ENCODE data around the gene PPP1R1C.

The PPP1R1C gene

DNA sequence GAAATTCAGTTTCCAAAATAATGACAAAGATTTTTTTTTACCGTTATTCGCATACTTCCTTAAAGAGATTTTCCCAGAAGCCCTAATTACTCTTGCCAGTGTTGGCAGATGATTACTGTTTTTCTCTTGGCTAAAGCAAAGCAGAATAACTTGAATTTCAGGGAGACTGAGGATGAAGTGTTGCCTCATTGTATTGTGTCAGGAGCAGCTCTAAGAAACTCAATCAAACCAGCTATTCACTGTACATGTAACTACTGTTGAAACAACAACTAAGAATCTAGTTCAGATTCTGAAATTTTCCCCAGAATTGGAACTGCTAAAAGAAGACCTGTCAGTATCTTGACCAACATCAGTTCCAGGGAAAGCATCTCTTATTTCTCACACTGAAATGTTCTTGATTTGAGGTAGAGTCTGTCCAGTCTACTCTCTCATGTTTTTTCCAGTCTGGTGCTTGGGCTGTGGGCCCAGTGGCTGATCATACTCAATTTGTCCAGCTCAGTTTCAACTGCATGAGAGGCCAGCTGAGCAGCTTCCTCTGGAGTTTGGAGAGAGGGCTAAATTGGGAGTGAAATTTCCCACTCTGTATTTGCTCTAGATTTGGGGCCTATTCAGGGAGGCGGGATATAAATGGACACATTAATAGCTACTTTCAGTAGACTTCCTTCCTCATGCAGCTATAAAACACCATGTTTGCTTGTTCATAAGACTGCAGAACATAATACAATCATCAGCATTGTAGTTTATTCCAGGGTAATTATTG, 78.5 kb downstream of the PPP1R1C start:
- no peak for ATAC-seq

DNA sequence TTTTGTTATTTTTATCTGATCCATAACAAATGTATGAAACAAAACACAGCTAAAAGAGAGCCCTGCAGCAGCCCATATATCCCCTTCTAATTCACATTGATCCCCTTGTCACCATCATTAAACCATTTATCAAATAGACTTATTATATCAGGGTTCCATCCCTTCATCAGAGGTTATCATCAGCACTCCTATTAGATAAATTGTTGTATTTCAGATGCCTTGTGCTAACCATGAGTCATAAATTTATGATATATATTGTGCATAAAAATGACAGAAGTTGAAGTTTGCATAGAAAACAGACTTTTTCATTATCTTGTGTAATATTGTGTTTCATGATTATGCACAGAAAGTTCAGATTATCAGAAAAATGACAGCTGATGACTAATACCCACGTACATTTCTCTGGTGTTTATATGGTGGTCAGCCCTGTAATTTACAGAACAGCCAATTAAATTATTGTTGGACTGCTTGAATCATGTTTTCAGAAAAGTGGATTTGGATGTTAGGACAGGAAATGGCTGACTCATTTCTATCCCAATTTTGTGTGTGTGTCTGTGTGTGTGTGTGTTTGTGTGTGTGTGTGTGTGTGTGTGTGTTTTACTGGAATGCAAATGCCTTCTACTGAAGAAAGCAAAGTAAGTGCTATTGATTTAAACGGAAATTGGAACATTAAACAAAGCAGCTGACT, 80.9 kb downstream of the PPP1R1C start:
- no peak for ATAC-seq

DNA sequence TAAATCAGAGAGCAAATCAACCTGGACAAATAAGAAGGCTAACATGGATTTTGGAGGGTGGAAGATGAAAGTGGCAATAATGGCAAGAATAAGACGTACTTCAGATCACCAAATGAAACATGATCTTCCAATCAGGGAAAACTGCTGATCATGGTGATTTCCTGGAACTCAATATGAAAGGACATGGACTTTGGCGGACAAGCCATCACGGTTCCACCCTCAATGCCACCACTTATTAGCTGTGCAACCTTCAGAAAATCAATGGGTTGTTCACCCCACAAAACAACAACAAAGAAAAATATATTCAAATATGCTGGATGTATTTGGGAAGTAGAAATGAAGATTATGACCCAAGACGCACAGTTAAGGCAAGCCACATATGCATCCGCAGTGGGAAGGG, 81.7 kb downstream of the PPP1R1C start:
- no peak for ATAC-seq

DNA sequence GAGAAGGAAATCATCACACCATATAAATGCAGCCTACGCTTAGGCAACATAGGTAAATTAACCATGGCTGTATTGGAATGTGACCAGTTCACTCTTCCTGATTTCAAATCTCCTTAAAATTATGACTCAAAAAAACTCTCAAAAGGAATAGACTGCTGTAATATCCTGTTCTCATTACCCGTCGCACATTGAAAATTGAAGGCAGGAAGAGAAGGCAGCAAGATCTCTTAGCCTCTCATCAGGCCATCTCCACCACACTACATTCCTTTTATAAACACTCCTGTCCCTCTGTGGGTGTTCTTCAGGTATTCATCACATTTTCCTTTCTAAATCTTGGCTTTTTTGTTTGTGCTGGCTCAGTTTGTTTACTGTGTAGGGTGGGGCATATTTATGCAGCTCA, 83.2 kb downstream of the PPP1R1C start:
- ATAC-seq: no peak

DNA sequence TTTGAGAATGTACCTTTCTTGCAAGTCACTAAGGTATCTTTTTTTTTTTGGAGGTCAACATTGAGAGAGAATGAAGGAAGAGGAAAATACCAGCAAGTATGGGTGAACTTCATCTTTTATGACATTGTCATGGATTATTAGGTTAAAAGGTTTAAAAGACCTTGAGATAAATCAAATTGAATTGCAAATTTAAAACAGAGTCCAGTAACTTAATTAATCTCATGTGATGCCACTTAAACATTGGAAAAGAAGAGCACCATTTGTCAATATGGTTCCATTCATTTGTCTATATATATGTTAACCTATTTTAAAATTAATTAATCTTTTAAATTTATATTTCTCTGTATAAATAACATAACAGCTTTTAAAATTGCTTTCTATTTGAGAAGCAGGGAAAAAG, 83.8 kb downstream of the PPP1R1C start:
- no peak for ATAC-seq

DNA sequence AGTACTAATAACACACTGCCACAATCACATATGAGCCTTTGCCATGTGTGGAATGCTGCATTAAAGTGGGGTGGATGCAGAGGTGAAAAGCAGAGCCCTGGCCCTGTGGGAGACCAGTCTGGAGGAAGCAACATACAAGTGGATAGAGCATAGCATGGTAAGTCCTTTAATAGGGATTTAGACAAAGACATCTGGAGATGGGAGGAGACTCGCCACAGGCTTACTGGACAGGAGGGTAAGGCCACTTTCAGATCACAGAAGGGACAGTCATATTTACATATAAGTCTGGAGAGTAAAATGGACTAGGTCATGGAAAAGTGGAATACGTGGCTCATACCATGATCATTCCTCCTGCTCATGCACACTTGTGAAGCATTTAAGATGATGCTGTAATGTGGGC, 84.3 kb downstream of the PPP1R1C start:
- no peak for ATAC-seq

DNA sequence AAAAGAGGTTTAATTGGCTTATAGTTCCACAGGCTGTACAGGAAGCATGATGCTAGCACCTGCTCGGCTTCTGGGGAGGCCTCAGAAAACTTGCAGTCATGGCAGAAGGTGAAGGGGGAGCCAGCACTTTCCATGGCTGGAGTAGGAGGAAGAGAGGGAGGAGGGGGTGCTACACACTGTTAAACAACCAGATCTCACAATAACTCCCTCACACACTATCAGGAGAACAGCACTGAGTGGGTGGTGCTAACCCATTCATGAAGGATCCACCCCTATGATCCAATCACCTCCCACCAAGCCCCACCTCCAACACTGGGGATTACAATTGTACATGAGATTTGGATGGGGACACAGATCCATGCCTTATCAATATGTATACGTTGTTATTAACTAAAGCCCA, 85.1 kb downstream of the PPP1R1C start:
- no peak for ATAC-seq

DNA sequence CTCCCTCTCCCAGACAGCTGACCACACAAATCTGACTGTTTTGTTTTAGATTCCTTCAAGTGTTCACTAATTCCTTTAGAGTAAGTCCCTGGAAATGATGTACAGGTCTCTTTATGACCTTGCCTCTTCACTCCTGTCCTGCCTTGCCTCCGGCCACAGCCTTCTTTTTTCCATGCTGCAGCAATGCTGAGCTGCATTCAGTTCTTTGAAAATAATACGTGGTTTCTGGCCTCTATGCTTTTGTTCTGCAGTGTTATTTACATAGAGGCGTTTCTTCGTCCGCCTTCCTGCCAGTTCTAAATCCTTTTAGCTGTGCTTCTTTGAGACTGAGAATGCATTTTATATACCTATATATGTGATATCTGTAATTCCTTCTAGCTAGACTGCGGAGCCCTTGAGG, 87.2 kb downstream of the PPP1R1C start:
- no peak for ATAC-seq

DNA sequence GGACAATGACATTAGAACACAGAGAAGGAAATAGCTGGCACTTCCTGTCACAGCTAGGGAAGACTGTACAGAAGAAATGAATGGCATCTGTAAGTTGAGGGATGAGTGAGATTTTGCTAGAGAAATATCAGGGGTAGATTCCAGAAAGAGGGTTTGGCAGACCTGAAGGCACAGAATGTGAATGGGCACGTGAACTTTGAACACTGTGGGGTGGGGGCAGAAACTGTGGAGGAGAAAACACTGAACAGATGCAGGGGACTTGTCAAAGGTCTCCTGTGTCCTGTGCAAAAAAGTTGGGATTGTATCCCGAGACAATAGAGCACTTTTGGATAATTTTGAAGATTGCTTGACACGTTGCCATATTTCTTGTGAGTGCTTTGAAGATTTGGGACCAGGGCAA, 88.0 kb downstream of the PPP1R1C start:
- ATAC-seq: no peak

DNA sequence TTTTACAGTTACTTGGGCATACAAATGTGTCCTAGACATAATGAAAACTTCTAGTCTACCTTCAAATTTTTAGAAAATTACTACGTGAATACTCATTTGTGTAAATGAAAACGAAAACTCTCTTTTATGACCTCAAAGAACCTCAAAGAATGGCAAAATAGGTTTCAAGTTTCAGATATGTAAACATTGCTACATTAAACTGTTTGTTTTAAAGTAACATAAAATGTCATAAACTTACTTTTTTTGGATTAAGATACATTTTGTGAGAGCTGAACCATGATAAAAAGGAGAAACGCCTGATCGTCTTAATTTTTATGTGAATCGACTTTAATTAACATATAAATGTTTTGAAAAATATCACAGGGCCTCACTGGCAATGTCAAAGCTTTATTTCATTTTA, 91.4 kb downstream of the PPP1R1C start:
- no peak for ATAC-seq

DNA sequence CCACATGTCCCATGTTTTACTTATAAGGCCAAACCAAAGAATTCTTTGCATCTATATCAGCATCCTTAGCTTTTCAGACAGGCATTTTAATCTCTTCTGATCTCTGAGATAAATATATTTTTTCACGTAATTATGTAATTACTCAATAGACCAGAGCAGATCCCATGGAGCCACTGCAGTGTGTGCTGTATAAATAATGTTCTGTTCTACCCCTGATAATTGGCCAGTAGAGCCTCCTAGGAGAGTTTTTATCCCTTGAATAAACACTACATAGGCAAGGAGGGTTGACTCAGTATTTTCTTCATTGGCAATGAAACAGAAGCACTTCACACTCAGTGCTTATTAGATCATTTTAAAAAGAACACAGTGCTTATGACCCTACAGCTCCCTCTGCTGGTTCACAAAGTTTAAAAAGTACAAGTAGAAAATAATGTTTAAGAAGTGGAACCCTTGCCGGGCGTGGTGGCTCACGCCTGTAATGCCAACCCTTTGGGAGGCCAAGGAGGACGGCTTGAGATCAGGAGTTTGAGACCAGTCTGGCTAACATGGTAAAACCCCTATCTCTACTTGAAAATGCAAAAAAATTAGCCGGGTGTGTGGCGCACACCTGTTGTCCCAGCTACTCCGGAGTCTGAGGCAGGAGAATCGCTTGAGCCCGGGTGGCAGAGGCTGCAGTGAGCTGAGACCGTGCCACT, 91.9 kb downstream of the PPP1R1C start:
- ATAC-seq: no peak

DNA sequence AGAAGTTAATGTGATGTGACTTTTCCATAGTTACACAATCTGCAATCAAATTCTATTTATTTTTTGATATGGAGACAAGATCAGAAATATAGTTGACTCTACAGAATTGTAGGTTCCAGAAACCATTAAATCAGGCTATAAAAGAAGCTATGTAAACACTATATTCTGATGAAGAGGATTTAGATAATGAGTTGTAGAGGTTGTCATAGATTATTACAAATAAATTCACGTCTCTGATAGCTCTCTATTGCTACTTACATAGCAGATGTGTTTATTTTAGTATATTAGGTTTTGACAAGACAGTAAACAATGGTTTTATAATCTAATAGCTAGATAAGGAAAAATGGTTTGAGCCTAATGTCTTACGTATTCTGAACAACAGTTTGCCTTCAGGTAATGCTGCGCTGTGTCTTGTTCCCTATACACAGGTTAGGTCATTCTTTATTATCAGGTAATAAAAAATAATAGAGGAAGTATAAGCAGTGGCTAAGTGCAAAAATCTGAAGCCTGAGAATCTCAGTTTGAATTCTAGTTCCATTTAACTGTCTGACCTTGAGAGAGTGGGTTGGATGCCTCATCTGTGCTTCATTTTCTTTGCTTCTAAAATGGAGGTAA, 93.4 kb downstream of the PPP1R1C start:
- ATAC-seq: no peak

DNA sequence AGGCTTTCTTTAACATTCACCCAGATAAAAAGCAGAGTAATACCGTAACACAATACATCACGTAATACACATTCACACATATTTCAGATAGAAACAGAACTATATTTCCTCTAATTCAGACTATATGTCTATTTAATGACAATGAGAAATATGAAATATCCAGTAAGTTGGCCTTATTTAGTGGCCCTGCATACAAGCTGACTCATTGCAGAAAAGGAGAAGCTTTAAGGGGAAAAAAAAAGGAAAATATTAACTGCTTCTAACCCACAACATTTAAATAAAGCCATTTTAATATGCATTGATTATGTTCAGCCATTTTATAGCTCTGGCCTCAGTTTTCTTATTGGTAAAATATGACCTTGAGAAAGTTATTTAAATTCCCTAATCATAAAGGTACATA, 94.8 kb downstream of the PPP1R1C start:
- ATAC-seq: no peak

DNA sequence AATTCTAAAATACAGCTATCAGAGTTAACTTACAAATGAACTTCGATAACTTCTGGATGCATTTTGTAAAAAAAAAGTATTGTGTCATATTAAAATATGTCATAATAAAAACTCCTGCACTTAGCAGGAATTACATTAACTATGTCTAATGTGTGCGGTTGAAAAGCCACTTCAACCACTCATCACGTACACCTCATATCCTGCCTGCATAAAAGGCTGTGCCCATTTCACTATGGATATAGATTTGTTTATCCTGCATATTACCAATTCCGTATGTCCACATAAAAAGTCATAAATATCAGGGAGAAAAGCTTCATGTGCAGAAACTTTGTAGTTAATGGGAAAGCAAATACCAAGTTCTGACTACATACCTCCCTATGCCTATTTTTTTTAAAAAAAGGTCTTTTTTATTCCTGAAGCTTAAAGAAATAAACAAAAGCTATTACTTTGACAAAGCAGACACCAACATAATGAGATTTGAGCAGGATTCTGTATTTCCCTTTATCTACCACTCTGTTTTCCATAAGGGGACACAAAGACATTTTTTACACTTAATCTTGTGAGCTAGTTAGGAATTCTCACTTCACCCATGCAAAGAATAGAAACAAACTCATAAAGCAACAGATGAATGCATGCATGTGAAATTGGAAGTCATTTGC, 96.1 kb downstream of the PPP1R1C start:
- no peak for ATAC-seq

DNA sequence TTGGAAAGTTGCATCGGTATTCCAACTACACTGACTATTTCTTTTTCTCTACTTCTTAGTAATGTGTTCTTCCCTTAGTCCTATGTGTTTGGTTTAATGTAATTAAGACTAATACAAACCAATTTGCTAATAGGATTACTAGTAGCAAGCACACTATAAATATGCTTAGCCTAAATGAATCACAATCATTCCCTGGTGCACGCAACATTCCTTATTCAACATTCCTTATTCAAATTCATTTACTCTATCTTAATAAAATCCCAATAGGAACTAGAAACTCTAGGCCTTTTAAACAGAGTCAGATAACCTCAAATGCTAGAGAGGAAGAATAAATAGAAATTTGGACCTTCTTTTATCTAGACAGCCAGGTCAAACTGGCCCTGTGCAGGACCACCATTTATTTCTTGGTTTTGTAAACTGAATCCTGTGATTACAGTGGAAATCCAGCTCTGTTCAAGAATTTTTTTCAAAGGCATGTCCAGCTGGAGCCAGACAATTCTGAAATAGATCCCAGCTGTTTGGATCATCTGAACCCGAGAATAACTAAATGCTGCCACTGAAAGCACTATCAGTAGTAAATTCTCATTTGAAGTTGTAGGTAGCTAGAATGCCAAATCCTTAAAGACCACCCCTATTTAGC, 103.1 kb downstream of the PPP1R1C start:
- no peak for ATAC-seq

DNA sequence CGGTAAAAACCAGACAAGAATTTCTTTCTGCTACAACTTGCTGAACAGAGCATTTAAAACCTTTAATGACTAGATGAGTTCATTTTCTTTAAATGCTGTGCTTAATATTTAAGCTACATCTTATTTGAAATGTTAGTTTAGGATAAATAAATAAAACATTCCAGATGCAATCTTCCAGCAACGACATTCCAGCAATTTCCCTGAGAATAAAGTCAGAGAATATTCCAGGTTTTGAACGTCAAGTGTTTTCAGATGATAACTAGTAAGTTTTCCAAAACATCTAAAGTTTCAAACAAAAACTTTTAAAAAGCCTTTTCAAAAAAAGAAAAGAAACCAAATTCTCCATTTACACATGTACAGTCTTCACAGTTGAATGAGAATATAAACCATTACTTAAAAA, 104.8 kb downstream of the PPP1R1C start:
- no peak for ATAC-seq

DNA sequence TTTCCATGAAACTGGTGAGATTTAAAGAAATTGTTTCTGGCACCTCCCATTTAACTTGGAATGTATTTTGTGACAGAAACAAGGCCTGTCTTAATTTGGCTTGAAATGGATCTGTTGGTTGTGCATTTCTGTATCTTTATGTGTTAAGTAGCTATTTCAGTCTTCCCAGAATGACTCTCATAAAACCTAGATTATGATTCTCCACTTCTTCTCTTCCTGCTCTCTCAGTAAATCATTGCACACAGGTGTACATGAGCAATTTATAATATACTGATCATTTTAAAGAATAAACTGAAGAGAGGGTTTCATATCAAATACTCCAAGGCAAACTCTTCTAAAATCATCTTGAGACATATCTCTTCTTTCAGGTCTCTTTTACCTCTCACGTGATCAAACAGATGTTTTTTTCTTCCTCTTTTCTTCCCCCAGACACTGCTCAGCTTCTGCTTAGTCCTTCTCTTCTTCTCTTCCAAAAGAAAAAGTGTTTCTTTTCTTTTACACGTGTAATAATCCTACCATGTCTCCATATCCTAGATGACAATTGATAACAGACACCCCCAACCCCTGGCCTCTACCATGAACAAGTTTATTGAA, 112.0 kb downstream of the PPP1R1C start:
- no peak for ATAC-seq

DNA sequence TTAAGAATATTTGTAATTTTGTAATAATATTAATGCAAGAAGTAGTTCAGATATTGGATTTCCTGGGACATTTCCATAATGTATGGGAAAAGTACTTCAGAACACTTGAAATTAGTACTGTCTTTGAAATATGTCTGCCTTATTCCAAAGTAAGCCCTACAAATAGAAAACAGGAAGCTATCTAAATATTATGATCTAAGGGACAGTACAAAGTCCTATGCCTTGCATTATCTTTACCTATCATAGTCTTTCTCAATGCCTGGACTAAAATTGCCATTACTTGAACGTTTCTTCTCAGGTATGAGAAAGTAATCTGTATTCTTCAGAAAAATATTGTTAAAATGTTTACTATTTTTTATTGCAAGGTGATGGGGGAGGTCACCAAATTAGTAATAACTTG, 113.0 kb downstream of the PPP1R1C start:
- ATAC-seq: no peak

DNA sequence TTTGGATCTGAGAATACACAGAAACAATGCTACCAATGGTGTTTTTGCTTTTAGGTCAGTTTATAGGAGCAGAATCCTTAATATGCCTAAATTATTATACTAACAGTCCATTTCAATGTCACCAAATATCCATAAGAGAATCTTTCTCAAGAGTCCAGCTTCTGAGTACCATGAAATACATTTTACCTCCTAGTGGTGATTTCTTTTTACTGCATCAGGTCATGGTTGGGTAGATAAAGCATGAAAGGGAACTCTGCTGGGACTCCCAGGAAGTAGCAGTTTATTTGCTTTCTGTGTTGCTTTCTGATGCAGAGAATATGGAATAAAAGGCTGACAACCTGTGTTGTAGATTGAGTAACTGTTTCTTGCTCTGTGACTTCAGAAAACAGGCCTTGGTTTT, 115.6 kb downstream of the PPP1R1C start:
- ATAC-seq: no peak

DNA sequence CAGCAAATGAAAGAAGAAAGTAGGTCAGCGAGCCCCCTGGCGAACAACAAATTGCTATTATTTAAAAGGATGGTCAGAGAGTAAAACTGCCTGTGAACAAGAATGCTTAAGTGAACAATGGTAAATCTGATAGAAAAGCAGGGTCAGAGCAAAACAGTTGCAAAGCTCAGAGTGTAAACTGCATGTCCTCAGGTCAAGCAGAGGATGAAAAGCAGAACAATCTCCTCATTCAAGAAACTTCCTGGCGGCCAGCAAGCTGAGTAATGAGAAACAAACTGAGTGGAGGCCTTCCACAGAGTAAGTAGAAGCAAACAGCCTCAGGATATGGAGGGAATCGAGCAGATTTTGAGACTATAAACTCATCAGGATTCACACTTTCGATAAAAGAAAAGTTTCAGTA, 117.9 kb downstream of the PPP1R1C start:
- ATAC-seq: no peak

DNA sequence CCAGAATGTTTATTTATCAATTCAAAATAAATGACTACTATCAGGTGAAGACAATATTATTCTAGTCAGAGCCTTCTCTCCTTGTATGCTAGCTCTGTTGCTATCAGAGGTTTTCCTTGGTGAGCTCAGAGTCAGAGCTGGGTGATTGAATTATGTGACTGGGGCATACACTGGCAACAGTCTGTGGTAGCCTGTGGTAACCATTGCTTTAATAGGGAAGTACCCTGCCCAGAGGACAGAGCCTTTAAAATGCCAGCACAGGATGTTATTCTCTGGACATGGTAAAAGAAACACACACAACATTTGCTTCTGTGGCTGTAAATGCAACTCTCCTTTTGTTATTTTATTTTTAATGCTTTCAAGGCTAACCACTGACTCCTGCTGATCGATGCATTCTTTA, 124.7 kb downstream of the PPP1R1C start:
- ATAC-seq: no peak

DNA sequence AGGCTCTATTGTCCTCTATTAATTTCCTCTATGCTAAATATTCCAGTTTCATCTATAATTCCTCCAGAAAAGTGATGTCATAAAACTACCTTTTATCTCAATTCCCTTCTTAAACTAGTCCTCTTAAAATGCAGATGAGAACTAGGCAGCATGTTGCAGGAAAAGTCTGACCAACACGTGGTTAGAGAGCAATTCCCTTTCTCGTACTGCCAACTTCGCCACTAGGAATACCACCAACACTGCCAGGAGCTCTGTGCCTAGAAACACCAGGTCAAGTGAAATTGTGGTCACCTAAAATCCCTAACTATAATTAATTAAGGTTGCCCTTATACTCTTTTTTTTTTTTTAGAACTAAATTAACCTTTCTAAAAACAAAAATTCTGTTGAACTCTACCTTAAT, 127.7 kb downstream of the PPP1R1C start:
- no peak for ATAC-seq
